ENCODE data around the gene CHD2. TPM values are rescaled to one million over a fixed set of nuclear protein-coding genes. Genes with fewer than 3 reads are reported as not detected.
A peak's percentile ranks its signal among the peaks of the same experiment; 100 is the strongest.

Gene CHD2
- total RNA-seq, 1 experiment from 2014 or later, result 63.3 TPM

- no peak overlapping the region for H4K5ac ChIP-seq (ENCODE audit: insufficient read length, low read depth, low read length)
- no peak overlapping the region for H4K8ac ChIP-seq (replicated peaks; ENCODE audit: insufficient read length, low read depth, low read length)
- TF ChIP-seq CTCF (conservative IDR thresholded peaks at IDR 0.05), result no peak
- H3K23ac ChIP-seq (ENCODE audit: insufficient read length, low read depth, low read length), result no peak overlapping the region
- WGBS (ENCODE audit: extremely low coverage, insufficient read length, low lambda C conversion rate), result no CpG with 5 or more reads among the region's 4 CpGs
- Mint-ChIP-seq H3K27me3 (ENCODE audit: low read depth) (no peaks in the 10 kb centered on the region), H3K4me3 (no peak overlapping the region), H3K9me3 (no peaks in the 10 kb centered on the region), H3K4me1 (no peaks in the 10 kb centered on the region), H3K36me3 (ENCODE audit: insufficient read depth in 1 of 3, low read depth in 3 of 3) (peaks cover 31 to 60% (median 49%) of the 10 kb centered on the region in 3 experiments; a peak in 6 of 7 replicates), H3K27ac (peak overlapping the region in 2 of 3 experiments; percentile 5 to 67; a peak in 2 of 7 replicates)
- no peaks in the 10 kb centered on the region for H3K23me2 ChIP-seq (ENCODE audit: insufficient read length, low read depth, low read length, poor library complexity, severe bottlenecking)
- H4K91ac ChIP-seq (ENCODE audit: insufficient read length, low read depth, low read length), result no peak overlapping the region
- no peaks in the 10 kb centered on the region for H3K79me1 ChIP-seq (ENCODE audit: insufficient read depth, low read depth, low read length, poor library complexity, severe bottlenecking)
- H4K20me1 ChIP-seq (ENCODE audit: control insufficient read depth, insufficient read depth, insufficient read length), result no peaks in the 10 kb centered on the region
- DNase-seq, result no peak
- H3K9me3 ChIP-seq (ENCODE audit: control insufficient read depth, low read depth, low read length), result no peaks in the 10 kb centered on the region
- no peak overlapping the region for H2AK5ac ChIP-seq (ENCODE audit: insufficient read length, low read length)
- H3K9ac ChIP-seq (ENCODE audit: extremely low read depth, insufficient read length, low read length), result no peak overlapping the region
- H3K4ac ChIP-seq (ENCODE audit: low read depth, low read length), result no peak overlapping the region
- H3K4me1 ChIP-seq (ENCODE audit: insufficient read depth, low read length), result no peaks in the 10 kb centered on the region
- no peaks in the 10 kb centered on the region for H3K27me3 ChIP-seq (ENCODE audit: insufficient read depth, low read length)
- no peak overlapping the region for H3K4me2 ChIP-seq (ENCODE audit: insufficient read depth, insufficient read length, low read length)
- no peak overlapping the region for H2BK120ac ChIP-seq (ENCODE audit: low read depth, low read length, poor library complexity, severe bottlenecking)
- H3K27ac ChIP-seq (ENCODE audit: insufficient read length, low read depth, low read length), result no peak overlapping the region
- H2BK15ac ChIP-seq (ENCODE audit: low read depth, low read length), result no peak overlapping the region
- no peak overlapping the region for H3K56ac ChIP-seq (ENCODE audit: insufficient read length, low read depth, low read length)
- H3K18ac ChIP-seq (ENCODE audit: insufficient read length, low read depth, low read length), result no peak overlapping the region
- H2BK20ac ChIP-seq (ENCODE audit: low read depth, low read length, poor library complexity, severe bottlenecking), result no peak overlapping the region
- no peaks in the 10 kb centered on the region for H3K79me2 ChIP-seq (ENCODE audit: insufficient read depth, low read length)
- no peak overlapping the region for H2AFZ ChIP-seq (ENCODE audit: low read length)
- H3K14ac ChIP-seq (ENCODE audit: insufficient read depth, low read length), result no peak overlapping the region
- no peak overlapping the region for H2BK5ac ChIP-seq (ENCODE audit: insufficient read length, low read length)
- no peak overlapping the region for H2BK12ac ChIP-seq (ENCODE audit: insufficient read length, low read depth, low read length)
- H3T11ph ChIP-seq (ENCODE audit: low read length), result no peak overlapping the region
Measured at GRCh38 chr15:92984161-92984560, 84.0 kb downstream of the CHD2 start.

Data from H9 (cell line).